ENCODE measurements around the gene PGAP2.

- TF ChIP-seq POLR2A (IDR thresholded peaks at IDR 0.05) (no peak), CTCF (IDR thresholded peaks at IDR 0.05) (no peak), EP300 (IDR thresholded peaks at IDR 0.05) (no peak)
Measured at GRCh38 chr11:3822312-3822711, 14.0 kb downstream of the PGAP2 start.

Measured in ovary (tissue), 3 donors.